ENCODE measurements around the gene MOSPD3.
"Not testable (repeated sequence)": the region's sequence is repeated elsewhere in the genome, so short reads cannot be mapped to it uniquely, and the experiment has no call there.

The MOSPD3 gene

DNA sequence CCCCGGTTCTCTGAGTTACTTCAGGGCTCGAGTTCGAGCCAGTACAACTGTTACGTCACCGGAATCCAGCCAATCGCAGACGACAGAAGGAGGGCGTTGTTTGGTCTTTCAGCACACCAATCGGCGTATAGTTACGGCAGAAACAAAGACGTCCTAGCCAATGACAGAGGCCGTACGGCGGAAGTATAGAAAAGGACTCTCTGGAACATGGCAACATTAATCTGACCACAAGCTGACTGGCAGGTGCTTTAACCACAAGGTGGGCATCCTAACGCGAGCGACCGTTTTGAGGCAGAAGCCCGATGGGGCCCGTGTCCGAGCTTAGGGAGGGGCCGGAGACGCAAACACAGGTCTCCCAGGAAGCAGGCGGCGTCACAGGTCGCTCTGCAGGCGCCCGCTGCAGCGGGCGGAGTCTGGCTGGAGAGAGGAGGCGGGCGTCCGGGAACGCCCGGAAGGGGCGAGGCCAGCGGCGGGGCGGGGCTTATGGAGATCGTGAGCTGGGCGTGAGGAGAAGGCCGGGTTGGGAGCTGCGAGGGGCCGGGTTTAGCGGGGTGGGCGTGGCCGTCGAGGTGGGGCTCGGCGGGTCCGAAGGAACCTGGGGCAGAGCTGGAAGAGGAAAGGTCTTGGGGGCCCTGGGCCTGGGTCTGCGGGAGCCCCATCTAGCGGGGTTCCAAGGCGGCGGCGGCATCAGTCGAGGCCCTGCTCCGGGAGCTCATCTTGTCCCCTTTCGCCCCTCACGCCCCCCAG is at the start of gene MOSPD3:
MOSPD3 (plus strand) TSS at position 558 of the 747 bp plus-strand sequence. CDS start 252 bp downstream, outside the sequence.
- H3K27ac ChIP-seq (ENCODE audit: low read depth, low read length) = peak within 1 kb of the TSS; percentile 13; the same call in 1 of the 2 replicates
- peak within 1 kb of the TSS; percentile 67 for H2AFZ ChIP-seq (ENCODE audit: low read length, unreplicated experiment)
- H3K4me3 ChIP-seq (ENCODE audit: low read depth, low read length) = peak within 1 kb of the TSS; percentile 71
- H3K27me3 ChIP-seq (ENCODE audit: insufficient read depth, low read length) = no peaks in the 10 kb centered on the region
- H3K79me2 ChIP-seq (ENCODE audit: control insufficient read depth, insufficient read depth, low read length, unreplicated experiment) = no peaks in the 10 kb centered on the region
- H3K36me3 ChIP-seq (ENCODE audit: insufficient read depth, low read length) = no peaks in the 10 kb centered on the region
- H3K4me1 ChIP-seq (ENCODE audit: control insufficient read depth, insufficient read depth, low read length, unreplicated experiment) = peaks cover 5% of the 10 kb centered on the region

DNA sequence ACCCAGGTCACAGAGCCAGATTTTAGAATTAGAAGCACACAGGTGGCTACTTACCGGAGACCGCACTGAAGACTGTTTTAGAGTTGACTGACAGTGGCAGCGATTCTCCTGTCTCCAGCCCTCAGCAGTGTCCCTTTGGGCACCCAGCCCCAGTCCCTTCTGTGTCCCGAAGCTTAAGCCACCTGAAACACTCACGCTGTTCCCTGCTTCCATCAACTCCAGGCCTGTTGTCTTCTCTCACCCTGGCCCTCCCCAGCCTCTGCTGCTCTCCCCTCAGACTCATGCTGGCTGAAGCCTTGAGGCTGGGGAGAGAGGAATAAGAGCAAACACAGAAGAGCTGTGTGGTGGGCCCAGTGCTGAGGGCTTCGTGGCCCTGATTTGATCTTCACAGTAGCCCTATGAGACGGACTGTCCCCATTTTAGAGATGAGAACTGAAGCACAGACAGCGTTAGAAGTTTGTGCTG is 49.2 kb upstream of the MOSPD3 start:
- H3K36me3 ChIP-seq (ENCODE audit: insufficient read depth, low read length) = no peaks in the 10 kb centered on the region
- H3K4me1 ChIP-seq (ENCODE audit: control insufficient read depth, insufficient read depth, low read length, unreplicated experiment) = peaks cover 6% of the 10 kb centered on the region
- no peaks in the 10 kb centered on the region for H3K27me3 ChIP-seq (ENCODE audit: insufficient read depth, low read length)
- no peak overlapping the region for H3K27ac ChIP-seq (ENCODE audit: low read depth, low read length)
- no peaks in the 10 kb centered on the region for H3K79me2 ChIP-seq (ENCODE audit: control insufficient read depth, insufficient read depth, low read length, unreplicated experiment)
- no peak overlapping the region for H2AFZ ChIP-seq (ENCODE audit: low read length, unreplicated experiment)
- no peak overlapping the region for H3K4me3 ChIP-seq (ENCODE audit: low read depth, low read length)

GRCh38 chr7:100563809-100564400 is 48.4 kb upstream of the MOSPD3 start:
- Histone ChIP-seq H3K36me3 (ENCODE audit: insufficient read depth, low read length) (no peaks in the 10 kb centered on the region), H3K79me2 (ENCODE audit: control insufficient read depth, insufficient read depth, low read length, unreplicated experiment) (no peaks in the 10 kb centered on the region), H3K27me3 (ENCODE audit: insufficient read depth, low read length) (no peaks in the 10 kb centered on the region), H2AFZ (ENCODE audit: low read length, unreplicated experiment) (no peak overlapping the region), H3K4me3 (ENCODE audit: low read depth, low read length) (no peak overlapping the region), H3K27ac (ENCODE audit: low read depth, low read length) (no peak overlapping the region), H3K4me1 (ENCODE audit: control insufficient read depth, insufficient read depth, low read length, unreplicated experiment) (peaks cover 6% of the 10 kb centered on the region)

- not testable (repeated sequence) for H3K36me3 ChIP-seq (ENCODE audit: insufficient read depth, low read length); H3K4me3 ChIP-seq (ENCODE audit: low read depth, low read length); H3K4me1 ChIP-seq (ENCODE audit: control insufficient read depth, insufficient read depth, low read length, unreplicated experiment); H3K27me3 ChIP-seq (ENCODE audit: insufficient read depth, low read length); H2AFZ ChIP-seq (ENCODE audit: low read length, unreplicated experiment); H3K79me2 ChIP-seq (ENCODE audit: control insufficient read depth, insufficient read depth, low read length, unreplicated experiment); H3K27ac ChIP-seq (ENCODE audit: low read depth, low read length)
Observed at GRCh38 chr7:100564405-100564804, 47.9 kb upstream of the MOSPD3 start.

DNA sequence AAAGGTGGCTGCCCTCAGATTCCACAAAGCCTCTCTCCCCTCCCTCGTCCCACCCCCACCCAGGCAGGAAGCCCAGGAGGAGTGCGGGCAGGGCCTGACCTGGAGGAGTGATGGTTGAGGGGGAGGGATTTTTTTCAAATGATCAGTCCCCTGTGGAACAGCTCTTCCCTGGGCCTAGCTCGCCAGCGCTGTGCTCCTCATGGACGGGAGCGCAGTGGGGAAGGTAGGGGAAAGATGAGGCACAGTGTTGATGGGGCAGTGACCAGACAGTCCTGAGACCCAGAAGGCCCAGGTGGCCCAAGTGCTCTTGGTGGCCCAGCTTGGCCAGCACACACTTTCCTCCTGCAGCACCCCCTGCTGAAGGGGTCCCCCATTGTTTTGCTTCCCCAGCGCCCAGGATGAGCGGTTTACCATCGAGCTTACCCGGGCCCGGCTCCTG is 47.2 kb upstream of the MOSPD3 start:
- no peak overlapping the region for H3K4me3 ChIP-seq (ENCODE audit: low read depth, low read length)
- H3K4me1 ChIP-seq (ENCODE audit: control insufficient read depth, insufficient read depth, low read length, unreplicated experiment) = peaks cover 6% of the 10 kb centered on the region
- H3K27me3 ChIP-seq (ENCODE audit: insufficient read depth, low read length) = no peaks in the 10 kb centered on the region
- no peak overlapping the region for H2AFZ ChIP-seq (ENCODE audit: low read length, unreplicated experiment)
- H3K36me3 ChIP-seq (ENCODE audit: insufficient read depth, low read length) = no peaks in the 10 kb centered on the region
- H3K27ac ChIP-seq (ENCODE audit: low read depth, low read length) = no peak overlapping the region
- H3K79me2 ChIP-seq (ENCODE audit: control insufficient read depth, insufficient read depth, low read length, unreplicated experiment) = no peaks in the 10 kb centered on the region

GRCh38 chr7:100566018-100566531 is 46.3 kb upstream of the MOSPD3 start:
- H2AFZ ChIP-seq (ENCODE audit: low read length, unreplicated experiment) = no peak overlapping the region
- no peak overlapping the region for H3K27ac ChIP-seq (ENCODE audit: low read depth, low read length)
- H3K36me3 ChIP-seq (ENCODE audit: insufficient read depth, low read length) = no peaks in the 10 kb centered on the region
- no peaks in the 10 kb centered on the region for H3K79me2 ChIP-seq (ENCODE audit: control insufficient read depth, insufficient read depth, low read length, unreplicated experiment)
- no peaks in the 10 kb centered on the region for H3K27me3 ChIP-seq (ENCODE audit: insufficient read depth, low read length)
- H3K4me3 ChIP-seq (ENCODE audit: low read depth, low read length) = no peak overlapping the region
- peaks cover 9% of the 10 kb centered on the region for H3K4me1 ChIP-seq (ENCODE audit: control insufficient read depth, insufficient read depth, low read length, unreplicated experiment)

DNA sequence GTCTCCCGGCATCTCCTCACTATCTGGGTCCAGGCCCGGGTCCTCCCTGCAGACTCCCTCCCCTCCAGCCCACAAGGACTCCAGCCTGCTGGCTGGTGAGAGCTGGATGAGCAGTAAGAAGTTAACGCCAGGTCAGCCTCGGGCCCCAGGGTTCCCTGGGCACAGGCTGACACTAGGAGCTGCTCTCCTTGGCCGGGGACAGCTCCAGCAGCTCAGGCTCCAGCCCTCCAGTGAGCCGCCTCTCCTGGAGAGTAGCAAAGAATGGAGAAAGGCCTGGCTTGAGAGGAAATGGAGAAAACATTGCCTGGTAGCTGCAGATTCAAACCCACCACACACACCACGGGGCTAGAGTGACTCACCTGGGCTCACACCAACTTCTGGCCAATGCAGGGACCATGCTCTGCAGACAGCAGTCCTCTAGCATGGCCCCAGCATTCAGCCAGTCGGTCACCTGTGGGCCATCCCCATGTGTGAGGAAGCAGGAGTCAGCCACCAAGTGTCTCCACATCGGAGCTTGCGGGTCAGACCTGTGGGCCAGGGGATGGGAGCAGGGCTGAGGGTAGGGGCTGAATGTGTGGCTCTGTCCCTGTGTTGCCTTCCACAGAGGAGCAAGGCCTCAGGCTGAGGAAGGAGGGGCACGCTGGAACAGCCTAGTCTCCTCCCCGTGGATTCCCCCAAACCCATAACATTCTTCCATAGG is 45.2 kb upstream of the MOSPD3 start:
- H3K36me3 ChIP-seq (ENCODE audit: insufficient read depth, low read length) = no peaks in the 10 kb centered on the region
- H3K27me3 ChIP-seq (ENCODE audit: insufficient read depth, low read length) = no peaks in the 10 kb centered on the region
- H3K79me2 ChIP-seq (ENCODE audit: control insufficient read depth, insufficient read depth, low read length, unreplicated experiment) = no peaks in the 10 kb centered on the region
- H3K4me1 ChIP-seq (ENCODE audit: control insufficient read depth, insufficient read depth, low read length, unreplicated experiment) = peaks cover 10% of the 10 kb centered on the region
- H2AFZ ChIP-seq (ENCODE audit: low read length, unreplicated experiment) = no peak overlapping the region
- no peak overlapping the region for H3K27ac ChIP-seq (ENCODE audit: low read depth, low read length)
- no peak overlapping the region for H3K4me3 ChIP-seq (ENCODE audit: low read depth, low read length)

DNA sequence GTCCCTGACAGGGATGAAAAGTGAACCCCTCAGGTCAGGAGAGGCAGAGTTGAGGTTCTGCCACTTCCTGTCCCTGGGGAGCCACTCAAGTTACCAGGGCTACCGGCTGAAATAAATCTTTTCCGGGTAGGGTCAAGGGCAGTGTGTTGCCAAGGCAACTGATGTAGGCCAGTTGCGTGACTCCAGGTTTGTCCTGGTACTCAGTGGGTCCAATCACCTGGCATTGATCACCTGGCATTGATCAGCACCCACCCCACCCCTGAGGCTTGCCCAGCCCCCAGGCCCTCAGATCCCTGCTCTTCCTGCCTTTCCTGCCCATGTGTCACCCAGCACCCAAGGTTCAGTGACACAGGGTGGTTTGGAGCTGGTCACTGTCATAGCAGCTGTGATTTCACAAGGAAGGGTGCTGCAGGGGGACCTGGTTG is 44.6 kb upstream of the MOSPD3 start:
- no peaks in the 10 kb centered on the region for H3K27me3 ChIP-seq (ENCODE audit: insufficient read depth, low read length)
- no peaks in the 10 kb centered on the region for H3K36me3 ChIP-seq (ENCODE audit: insufficient read depth, low read length)
- peaks cover 10% of the 10 kb centered on the region for H3K4me1 ChIP-seq (ENCODE audit: control insufficient read depth, insufficient read depth, low read length, unreplicated experiment)
- no peak overlapping the region for H2AFZ ChIP-seq (ENCODE audit: low read length, unreplicated experiment)
- no peak overlapping the region for H3K27ac ChIP-seq (ENCODE audit: low read depth, low read length)
- H3K4me3 ChIP-seq (ENCODE audit: low read depth, low read length) = no peak overlapping the region
- H3K79me2 ChIP-seq (ENCODE audit: control insufficient read depth, insufficient read depth, low read length, unreplicated experiment) = no peaks in the 10 kb centered on the region

- H3K27ac ChIP-seq (ENCODE audit: low read depth, low read length) = no peak overlapping the region
- H3K27me3 ChIP-seq (ENCODE audit: insufficient read depth, low read length) = no peaks in the 10 kb centered on the region
- no peaks in the 10 kb centered on the region for H3K79me2 ChIP-seq (ENCODE audit: control insufficient read depth, insufficient read depth, low read length, unreplicated experiment)
- no peak overlapping the region for H2AFZ ChIP-seq (ENCODE audit: low read length, unreplicated experiment)
- no peaks in the 10 kb centered on the region for H3K36me3 ChIP-seq (ENCODE audit: insufficient read depth, low read length)
- H3K4me3 ChIP-seq (ENCODE audit: low read depth, low read length) = no peak overlapping the region
- H3K4me1 ChIP-seq (ENCODE audit: control insufficient read depth, insufficient read depth, low read length, unreplicated experiment) = peaks cover 10% of the 10 kb centered on the region
Observed at GRCh38 chr7:100568176-100568895, 44.0 kb upstream of the MOSPD3 start.
